HepG2 (cell line): ENCODE data around the gene TRMT112.

Experiments
- HINFP ChIP-seq: sonication (generic); formaldehyde crosslinking; IDR thresholded peaks from 2 replicates; pipeline ENCODE4 v1.4.0; 2020; ENCODE audit warnings: low read depth, mild to moderate bottlenecking, missing genetic modification reagents
- SAFB2 ChIP-seq: sonication (generic); formaldehyde crosslinking; IDR thresholded peaks from 2 replicates; pipeline ENCODE4 v1.5.1; 2020; ENCODE audit warnings: missing genetic modification reagents, low read depth, mild to moderate bottlenecking, borderline replicate concordance
- TAF15 ChIP-seq: fragments of 200-400 bp; formaldehyde crosslinking; IDR thresholded peaks from one replicate; pipeline ENCODE4 v1.6.1; 2018; ENCODE audit warnings: mild to moderate bottlenecking, low read depth, low read length; ENCODE audit not compliant: poor library complexity, severe bottlenecking
- YY1 ChIP-seq: IDR thresholded peaks from 2 replicates; pipeline ENCODE4 v1.6.1; 2011; ENCODE audit warnings: low read length, low read depth, moderate library complexity, mild to moderate bottlenecking; ENCODE audit not compliant: insufficient read depth, insufficient replicate concordance
- ZNF558 ChIP-seq: sonication (generic); formaldehyde crosslinking; IDR thresholded peaks from 2 replicates; pipeline ENCODE4 v1.9.0; 2022; ENCODE audit warnings: mild to moderate bottlenecking, missing genetic modification reagents, borderline replicate concordance
- ZNF589 ChIP-seq: sonication (generic); formaldehyde crosslinking; conservative IDR thresholded peaks from 2 replicates; pipeline ENCODE4 v1.8.0; 2022; ENCODE audit warnings: mild to moderate bottlenecking, moderate library complexity, missing genetic modification reagents
- ZNF746 ChIP-seq: sonication (generic); formaldehyde crosslinking; IDR thresholded peaks from 2 replicates; pipeline ENCODE4 v1.8.0; 2022; ENCODE audit warnings: mild to moderate bottlenecking, missing genetic modification reagents
- TF ChIP-seq, protein P1 (sequence below): sonication (generic); formaldehyde crosslinking; IDR thresholded peaks from 2 replicates; pipeline ENCODE4 v1.5.0; 2020; ENCODE audit warnings: mild to moderate bottlenecking, missing genetic modification reagents, moderate library complexity
- TF ChIP-seq, protein P2 (sequence below): sonication (generic); formaldehyde crosslinking; IDR thresholded peaks from 2 replicates; pipeline ENCODE4 v1.9.0; 2021; ENCODE audit warnings: missing genetic modification reagents, borderline replicate concordance

DNA sequence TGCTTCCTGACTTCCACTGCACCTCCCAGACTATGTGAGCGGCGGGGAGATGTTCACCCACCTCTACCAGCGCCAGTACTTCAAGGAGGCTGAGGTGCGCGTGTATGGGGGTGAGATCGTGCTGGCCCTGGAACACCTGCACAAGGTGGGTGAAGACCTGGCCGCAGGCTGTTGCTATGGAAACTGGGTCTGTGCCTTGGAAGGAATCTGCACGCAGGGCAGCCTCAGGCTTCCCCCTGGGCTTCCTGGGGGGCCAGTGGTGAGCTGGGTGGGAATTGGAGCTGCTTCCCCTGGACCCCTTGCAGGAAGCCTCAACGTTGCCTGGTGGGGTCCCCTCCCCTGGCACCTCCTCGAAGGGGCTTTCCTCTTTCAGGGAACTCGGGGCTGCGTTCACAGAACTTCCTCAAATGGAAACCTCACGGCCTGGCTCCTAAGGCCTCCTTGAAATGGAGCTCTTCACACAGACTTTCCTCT lies 43.1 kb upstream of the TRMT112 start:
- no peak for TF ChIP-seq SAFB2
- TF ChIP-seq, protein P1, sequence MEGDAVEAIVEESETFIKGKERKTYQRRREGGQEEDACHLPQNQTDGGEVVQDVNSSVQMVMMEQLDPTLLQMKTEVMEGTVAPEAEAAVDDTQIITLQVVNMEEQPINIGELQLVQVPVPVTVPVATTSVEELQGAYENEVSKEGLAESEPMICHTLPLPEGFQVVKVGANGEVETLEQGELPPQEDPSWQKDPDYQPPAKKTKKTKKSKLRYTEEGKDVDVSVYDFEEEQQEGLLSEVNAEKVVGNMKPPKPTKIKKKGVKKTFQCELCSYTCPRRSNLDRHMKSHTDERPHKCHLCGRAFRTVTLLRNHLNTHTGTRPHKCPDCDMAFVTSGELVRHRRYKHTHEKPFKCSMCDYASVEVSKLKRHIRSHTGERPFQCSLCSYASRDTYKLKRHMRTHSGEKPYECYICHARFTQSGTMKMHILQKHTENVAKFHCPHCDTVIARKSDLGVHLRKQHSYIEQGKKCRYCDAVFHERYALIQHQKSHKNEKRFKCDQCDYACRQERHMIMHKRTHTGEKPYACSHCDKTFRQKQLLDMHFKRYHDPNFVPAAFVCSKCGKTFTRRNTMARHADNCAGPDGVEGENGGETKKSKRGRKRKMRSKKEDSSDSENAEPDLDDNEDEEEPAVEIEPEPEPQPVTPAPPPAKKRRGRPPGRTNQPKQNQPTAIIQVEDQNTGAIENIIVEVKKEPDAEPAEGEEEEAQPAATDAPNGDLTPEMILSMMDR (CRISPR knock-in tag): no peak
- no peak for TF ChIP-seq YY1
- no peak for TF ChIP-seq HINFP (CRISPR knock-in tag)
- no peak for TF ChIP-seq ZNF589 (CRISPR knock-in tag)
- no peak for TF ChIP-seq ZNF746 (CRISPR knock-in tag)
- TF ChIP-seq ZNF558: no peak
- no peak for TF ChIP-seq TAF15
- TF ChIP-seq, protein P2, sequence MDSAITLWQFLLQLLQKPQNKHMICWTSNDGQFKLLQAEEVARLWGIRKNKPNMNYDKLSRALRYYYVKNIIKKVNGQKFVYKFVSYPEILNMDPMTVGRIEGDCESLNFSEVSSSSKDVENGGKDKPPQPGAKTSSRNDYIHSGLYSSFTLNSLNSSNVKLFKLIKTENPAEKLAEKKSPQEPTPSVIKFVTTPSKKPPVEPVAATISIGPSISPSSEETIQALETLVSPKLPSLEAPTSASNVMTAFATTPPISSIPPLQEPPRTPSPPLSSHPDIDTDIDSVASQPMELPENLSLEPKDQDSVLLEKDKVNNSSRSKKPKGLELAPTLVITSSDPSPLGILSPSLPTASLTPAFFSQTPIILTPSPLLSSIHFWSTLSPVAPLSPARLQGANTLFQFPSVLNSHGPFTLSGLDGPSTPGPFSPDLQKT: no peak
